GM18909 (cell line): Measurements from ENCODE around the gene ZNRD2.

Experiments used
- ATAC-seq: cut with Tn5 transposase; IDR thresholded peaks from one replicate; pipeline ENCODE4 v1.9.1; 2021; ENCODE audit warnings: mild to moderate bottlenecking; ENCODE audit not compliant: unreplicated experiment, poor library complexity

The ZNRD2 gene

DNA sequence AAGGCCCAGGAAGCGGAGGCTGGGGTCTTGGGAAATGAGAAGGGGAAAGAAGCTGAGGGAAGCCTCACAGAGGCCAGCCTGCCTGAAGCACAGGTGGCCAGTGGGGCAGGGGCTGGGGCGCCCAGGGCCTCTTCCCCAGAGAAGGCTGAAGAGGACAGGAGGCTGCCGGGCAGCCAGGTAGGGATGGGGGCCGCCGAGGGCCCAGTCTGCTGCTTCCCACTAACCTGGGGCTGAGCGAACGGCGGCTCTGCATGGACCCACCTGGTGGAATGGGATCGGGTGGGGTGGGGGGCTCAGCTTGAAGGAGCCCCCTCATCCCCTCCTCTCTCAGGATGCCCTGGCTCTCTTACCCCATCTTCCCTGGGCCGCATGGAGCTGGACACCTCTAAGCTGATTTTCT, 13.3 kb downstream of the ZNRD2 start:
- ATAC-seq, result no peak

DNA sequence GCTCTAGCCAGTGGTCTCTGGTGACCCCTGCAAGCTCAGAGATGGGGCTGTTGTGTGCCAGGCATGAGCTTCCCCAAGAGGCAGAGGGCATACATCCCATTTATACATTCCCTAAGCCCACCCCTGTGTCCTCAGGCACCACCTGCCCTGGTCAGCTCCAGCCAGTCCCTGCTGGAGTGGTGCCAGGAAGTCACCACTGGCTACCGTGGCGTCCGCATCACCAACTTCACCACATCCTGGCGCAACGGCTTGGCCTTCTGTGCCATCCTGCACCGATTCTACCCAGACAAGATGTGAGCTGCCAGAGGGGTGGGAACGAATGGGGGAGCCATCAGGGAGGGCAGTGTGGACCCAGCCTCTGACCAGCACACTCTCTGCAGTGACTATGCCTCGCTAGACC, 13.8 kb downstream of the ZNRD2 start:
- no peak for ATAC-seq

DNA sequence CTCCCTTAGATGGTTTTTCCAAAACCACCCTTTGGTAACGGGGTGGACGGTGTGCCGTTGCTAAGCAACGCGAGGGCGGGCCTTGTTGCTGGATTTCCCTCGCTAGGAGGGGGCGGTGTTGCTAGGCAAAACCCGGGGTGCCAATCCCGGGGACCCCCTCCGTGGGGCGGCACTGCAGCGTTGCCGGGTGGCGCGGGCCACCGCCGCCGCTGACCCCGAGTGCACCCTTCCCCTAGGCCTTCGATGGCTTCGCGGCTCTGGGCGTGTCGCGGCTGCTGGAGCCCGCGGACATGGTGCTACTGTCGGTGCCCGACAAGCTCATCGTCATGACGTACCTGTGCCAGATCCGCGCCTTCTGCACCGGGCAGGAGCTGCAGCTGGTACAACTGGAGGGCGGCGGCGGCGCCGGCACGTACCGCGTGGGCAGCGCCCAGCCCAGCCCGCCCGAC, 14.5 kb downstream of the ZNRD2 start:
- no peak for ATAC-seq

DNA sequence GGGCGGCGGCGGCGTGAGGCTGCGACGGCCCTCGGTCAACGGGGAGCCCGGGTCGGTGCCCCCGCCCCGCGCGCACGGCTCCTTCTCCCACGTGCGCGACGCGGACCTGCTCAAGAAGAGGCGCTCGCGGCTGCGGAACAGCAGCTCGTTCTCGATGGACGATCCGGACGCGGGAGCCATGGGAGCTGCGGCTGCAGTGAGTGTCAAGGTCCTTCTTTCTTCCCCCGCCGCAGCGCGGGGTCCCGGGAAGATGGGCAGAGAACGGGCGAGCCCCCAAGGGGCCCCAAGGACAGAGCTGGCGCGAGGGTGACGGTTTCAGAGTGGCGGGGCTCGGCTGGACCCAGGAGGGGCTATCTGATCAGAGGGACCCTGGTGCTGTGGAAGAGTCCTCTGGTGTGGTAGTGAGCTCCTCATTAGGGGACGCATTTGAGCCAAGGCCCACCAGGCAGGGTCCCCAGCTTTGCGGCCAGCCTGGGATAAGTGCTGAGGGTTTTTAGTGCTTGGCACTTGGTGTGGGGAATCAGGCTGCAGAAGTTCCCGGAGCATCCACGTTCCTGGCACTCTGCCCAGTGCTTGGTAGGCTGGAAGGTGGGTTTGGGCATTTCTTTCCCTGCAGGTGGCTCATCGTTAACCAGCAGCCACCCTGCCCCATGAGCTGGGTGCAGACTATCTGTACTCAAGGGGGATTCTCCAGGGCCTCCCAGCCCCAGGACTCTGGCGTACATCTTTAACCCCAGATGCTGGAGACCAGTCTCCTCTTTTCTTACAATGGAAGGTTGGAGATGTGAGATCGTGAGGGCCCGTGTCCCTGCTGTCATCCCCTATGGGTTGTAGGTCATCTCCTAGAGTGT, 15.3 kb downstream of the ZNRD2 start:
- ATAC-seq, result no peak

DNA sequence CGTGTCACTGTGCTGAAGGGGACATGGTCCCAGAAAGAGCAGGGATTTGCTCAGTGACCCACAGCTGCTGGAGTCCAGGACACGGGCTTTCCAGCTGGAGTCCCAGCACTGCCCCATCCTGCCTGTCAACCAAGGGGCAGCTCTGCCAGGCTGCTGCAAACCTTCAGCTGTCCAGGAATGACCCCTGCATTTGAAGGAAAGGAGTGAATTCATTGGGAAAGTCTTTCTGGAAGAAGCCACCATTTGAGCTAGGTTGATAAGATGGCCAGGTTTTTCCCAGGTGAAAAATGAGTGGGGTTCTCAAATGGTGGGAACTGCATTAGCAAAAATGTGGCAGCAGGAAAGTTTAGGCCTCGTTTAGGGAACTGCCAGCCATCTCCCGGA, 16.0 kb downstream of the ZNRD2 start:
- no peak for ATAC-seq

DNA sequence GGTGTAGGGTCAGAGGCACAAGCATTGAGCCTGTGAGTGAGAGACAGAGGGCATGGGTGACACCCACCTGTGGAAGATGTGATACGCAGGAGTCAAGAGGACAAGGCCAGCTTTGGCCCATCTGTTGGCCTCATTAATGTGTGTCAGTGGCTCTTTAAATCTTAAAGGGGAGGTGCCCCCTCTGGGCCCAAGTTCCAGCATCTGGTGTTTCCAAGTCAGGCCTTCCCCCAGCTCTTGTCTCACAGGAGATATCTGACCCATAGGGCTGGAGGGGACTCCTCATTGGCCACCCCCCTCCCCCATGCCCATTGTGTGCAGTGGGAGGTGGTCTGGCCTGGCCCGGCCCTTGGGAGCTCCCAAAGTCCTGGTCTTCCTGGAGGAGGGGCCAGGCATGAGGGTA, 16.4 kb downstream of the ZNRD2 start:
- ATAC-seq, result no peak

DNA sequence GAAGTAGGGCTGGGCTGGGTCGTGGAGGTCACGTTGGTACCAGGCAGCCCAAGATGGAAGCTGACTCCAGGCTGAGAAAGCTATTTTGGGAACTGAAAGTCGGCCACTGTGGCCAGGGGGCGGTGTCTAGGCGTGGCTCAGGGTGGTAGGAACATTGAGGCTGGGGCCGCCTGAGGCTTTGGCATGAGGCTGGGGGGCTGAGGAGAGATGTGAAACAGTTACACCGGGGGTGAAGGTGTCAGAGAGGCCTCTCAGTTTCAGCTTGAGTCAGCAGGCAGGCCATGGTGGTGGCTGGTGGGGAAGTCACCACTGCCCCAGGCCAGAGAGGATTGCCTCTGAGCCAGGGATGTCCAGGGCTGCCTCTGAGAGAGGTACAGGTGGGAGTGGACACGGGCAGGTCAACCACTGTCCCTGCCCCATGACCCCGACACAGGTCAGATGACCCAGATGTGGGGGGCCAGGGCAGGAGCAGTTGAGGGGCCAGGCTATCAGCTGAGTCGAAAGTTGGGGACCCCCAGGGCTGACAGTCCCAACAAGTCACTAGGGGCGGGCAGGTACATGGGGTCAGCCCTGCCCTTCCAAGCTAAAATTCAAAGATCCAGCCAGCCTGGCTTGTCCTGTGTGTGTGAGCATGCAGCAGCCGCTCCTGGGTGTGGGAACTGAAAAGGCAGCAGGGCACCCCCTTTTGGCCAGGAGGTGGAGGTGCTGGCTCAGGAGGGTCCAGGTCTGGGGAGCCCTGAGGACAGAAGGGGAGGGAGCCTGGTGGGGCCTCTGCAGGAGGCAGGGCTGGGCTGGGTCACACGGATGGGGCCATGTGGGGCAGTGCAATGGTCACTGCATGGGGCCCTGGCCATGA, 18.1 kb downstream of the ZNRD2 start:
- peak; percentile 80 for ATAC-seq

DNA sequence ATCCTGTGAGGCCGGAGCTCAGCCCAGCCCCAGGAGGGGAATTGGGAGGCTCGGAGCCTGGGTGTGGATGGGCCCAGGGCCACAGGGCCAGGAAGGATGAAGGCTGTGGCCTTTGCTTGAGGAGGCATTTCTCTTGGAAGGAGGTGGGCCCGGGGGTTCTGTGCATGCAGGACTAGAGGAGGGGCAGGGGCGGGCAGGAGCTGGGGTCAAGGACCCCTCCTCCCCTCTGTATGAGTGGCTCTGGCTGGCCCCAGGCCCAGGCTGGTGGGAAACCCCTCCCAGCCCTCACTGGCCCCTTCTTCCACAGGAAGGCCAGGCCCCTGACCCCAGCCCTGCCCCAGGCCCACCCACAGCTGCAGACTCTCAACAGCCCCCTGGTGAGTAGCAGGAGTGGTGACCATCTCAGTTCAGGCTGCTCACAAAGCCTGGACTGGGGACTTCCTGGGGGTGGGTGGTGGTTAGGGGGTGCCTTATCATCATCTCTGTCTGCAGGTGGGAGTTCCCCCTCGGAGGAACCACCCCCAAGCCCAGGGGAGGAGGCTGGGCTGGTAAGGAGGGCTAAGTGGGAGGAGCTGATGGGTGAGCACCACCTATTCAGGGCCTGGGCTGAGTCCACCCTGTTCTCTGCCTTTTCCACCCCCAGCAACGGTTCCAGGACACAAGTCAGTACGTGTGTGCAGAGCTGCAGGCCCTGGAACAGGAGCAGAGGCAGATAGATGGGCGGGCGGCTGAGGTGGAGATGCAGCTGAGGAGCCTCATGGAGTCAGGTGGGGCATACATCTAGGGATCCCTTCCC, 19.4 kb downstream of the ZNRD2 start:
- ATAC-seq, result no peak

DNA sequence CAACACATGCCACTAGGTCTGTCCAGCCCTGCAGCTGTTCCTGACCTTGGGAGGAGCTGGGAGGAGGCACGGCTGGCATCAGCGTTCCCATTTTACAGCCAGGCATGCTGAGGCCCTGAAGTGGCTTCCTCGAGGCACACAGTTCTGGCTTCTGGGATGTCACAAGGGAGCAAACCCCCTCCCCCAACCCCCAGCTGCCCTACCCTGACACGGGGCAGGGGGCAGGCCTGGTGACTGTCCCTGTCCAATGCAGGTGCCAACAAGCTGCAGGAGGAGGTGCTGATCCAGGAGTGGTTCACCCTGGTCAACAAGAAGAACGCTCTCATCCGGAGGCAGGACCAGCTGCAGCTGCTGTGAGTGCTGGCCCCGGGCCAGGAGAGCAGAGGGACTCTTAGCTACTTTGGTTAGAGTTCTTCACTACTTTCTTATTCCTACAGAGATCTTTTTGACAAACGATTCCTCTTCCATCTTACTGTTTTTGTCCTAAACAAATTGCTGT, 20.0 kb downstream of the ZNRD2 start:
- no peak for ATAC-seq

DNA sequence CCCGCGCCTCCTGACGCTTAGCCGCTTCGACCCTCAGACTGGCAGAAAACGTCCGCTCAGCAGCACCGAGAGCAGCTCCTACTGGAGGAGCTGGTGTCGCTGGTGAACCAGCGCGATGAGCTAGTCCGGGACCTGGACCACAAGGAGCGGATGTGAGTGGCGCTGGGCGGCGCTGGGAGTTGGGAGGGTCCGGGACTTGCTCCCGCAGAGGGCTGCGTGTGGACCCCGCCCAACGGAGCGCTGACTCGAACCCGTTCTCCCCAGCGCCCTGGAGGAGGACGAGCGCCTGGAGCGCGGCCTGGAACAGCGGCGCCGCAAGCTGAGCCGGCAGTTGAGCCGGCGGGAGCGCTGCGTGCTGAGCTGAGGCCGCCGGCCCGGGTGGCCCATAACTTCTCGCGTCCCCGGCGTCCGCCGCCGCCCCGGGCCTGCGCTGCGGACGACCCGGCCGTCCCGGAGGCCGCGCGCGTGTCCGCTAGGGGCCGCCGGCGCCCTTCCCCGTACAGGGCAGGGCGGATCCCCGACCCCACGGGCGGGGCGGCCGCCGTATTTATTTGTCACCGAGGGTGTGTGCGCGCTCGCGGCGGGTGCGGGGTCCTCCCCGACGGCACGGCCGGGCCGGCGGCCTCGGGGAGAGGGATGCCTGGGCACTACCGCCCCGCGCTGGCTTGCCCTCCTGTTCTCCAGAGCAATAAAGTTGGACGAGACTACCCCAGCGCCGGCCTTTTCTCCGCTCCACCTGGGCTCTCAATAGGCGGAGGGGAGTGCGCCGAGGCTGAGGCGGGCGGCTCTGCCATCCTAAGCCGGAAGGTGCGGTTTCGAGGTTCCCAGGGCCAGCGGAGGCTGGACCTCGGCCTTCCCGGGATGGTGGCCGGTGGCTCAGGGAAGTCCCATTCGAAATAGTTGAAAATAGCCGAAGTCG, 21.9 kb downstream of the ZNRD2 start:
- ATAC-seq, result no peak

DNA sequence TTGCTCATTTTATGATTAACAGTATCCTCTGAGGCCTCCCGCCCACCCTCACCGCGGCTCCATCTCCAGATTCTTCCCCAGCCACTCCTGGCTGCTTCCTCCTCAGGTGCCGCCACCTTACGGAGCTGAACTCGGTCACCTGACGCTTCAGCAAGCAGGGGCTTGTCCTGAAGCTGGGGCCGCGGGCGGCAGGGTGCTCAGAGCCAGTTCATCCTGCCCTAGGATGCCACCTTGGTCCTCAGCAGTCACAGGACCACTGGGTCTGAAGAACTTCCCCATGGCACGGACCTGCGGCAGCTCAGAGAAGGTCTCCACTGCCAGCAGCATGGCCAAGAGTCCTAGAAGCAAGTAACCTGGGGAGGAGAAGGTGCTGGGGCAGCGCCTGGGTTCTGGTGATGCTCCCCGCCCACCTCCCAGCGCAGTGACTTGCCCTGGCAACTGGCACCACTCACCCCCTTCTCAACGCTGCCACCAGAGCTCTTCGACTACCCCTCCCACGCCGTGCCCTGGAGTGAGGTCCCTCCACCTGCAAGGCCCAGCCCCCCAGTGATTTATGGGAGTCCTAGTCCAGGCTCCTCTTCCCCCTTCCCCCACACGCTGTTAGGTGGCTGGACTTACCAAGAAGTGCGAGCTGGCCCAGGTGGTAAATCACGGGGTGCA, 22.7 kb downstream of the ZNRD2 start:
- ATAC-seq, result no peak

DNA sequence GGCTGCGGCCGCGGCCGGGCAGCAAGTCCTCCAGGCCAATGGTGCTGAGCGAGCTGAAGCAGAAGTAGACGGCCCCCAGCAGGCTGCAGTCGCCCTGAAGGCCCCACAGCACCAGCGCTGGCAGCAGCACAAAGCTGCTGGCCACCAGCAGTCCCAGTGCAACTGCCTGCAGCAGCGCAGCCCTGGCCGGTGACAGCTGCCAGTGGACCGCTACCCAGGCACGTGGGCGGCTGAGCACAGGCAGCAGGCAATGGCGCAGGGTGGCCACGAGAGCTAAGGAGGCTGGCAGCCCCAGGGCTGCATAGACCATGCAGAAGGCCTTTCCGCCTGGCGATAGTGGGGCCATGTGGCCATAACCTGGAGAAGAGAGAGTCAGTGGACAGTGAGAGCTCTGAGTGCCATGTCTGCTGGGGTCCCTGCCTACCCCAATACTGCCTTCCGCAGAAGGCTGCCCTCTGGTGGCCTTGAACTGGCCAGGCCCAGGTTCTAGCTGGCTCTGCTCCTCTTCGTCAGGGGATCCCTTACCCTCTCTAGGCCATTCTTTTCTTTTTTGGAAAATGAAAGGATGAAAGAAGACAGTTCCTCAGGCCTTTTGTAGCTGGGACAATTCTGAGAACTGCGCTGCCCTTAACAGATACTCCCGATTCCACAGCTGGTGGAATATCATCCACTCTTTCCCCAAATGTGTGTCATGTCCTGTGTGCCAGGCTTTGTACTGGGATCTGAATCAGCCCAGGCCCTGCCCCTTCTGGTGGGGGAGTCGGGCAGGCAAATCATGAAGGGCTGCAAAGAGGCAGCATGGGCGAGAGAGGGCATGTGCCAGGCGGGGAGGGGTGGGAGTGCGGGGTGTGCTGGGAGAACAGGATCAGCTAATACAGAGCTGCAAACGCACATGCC, 23.5 kb downstream of the ZNRD2 start:
- no peak for ATAC-seq

DNA sequence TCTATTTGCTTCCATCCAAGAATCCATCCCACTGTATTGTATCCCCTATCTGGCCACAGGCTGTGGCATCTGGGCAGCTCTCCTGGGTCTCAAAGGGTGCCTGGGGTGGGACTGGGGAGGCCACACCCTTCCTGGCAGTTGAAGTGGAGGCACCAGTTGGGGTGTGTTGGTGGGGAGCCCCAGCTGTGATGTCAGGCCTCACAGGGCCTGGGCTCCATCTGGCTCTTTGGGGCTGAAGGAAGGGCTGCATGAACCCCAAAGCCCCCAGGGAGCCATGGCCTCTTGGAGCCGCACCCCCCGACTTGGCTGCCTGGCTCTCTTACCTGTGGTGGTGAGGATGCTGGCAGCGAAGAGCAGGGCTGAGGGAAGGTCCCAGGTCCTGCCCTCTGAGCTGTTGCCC, 24.9 kb downstream of the ZNRD2 start:
- ATAC-seq, result no peak

DNA sequence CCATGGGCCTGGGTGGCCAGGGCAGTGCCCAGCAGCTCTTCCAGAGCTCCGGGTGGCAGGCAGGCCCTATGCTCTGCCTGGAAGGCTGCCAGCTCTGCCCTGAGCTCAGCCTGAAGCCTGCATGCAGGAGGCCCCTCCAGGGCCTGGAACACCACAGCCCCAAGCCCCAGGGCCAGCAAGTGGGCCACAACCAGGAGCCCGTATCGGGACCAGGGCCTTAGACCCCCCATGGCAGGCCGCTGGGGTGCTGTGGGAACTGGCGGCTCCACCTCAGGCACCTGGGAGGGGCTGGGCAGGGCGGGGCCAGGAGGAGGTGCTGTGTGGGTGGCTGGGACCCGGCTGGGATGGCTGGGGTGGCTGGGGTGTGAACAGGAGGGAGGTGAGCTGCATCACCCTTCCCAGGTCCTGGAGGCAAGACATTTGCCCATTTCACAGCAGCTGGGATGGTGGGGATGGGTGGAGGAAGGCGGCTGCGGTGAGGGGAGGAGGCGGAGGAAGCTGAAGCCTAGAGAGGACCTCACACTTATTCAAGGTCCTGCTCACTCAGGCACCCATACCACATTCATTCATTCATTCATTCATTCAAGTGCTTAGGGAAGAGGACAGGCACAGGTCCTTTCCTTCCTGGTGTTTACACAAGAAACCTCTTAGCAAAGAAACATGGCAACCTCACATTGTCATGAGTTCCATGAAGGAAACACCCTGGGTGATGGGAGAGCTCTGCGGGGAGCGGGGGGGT, 25.4 kb downstream of the ZNRD2 start, which contains the start of gene KCNK7:
Gene KCNK7, minus strand, starts transcription at position 258 of the 739 bp plus-strand sequence. Its CDS starts 28 bp downstream, at position 230.
- no peak for ATAC-seq

DNA sequence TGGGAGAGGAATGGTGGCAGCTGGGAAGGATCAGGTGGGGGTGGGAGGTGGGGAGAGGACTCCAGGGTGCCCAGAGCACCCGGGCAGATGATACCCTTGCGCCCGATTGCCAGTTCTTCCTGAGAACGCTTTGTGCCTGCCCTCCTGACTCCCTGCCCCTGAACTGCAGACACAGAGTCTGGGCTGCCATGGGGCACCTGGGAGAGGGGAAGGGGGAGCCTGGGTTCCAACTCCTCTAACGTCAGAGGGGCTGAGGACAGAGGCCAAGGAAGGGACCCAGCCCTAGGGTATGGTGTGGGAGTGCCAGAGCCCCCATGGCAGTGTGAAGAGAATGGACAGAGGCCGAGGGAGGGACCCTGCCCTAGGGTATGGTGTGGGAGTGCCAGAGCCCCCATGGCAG, 26.2 kb downstream of the ZNRD2 start:
- no peak for ATAC-seq

DNA sequence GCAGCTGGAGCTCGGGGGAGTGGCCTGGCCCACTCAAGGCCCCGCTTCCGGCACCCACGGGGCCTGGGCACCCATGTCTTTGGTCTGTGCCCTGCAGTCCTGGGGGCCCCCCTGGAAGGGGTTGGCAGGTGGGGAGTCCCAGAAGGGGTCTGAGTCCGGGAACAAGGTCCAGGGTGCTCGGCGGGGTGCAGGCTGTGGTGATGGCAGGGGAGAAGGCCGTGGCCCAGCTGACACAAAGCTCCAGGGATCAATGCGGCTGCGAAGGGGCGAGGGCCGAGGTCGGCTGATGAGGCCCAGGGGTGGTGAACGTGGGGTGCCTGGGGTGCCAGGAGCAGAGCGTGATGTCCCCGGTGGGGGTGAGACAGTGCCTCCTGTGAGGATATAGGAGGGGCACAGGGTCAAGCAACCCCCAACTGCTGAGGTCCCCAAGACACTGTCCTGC, 28.0 kb downstream of the ZNRD2 start:
- ATAC-seq, result no peak
